Stimulated activated CD4-positive, alpha-beta T cell treated with anti-CD3 and anti-CD28 coated beads, Interleukin-15, amount 100 ng/mL, for 24 hours (primary cell): Measurements from ENCODE around the gene MAP3K15.

Experiments used
- DNase-seq: peaks from one replicate; pipeline ENCODE4 v3.0.0-alpha.2; 2020

MAP3K15 gene, protein sequence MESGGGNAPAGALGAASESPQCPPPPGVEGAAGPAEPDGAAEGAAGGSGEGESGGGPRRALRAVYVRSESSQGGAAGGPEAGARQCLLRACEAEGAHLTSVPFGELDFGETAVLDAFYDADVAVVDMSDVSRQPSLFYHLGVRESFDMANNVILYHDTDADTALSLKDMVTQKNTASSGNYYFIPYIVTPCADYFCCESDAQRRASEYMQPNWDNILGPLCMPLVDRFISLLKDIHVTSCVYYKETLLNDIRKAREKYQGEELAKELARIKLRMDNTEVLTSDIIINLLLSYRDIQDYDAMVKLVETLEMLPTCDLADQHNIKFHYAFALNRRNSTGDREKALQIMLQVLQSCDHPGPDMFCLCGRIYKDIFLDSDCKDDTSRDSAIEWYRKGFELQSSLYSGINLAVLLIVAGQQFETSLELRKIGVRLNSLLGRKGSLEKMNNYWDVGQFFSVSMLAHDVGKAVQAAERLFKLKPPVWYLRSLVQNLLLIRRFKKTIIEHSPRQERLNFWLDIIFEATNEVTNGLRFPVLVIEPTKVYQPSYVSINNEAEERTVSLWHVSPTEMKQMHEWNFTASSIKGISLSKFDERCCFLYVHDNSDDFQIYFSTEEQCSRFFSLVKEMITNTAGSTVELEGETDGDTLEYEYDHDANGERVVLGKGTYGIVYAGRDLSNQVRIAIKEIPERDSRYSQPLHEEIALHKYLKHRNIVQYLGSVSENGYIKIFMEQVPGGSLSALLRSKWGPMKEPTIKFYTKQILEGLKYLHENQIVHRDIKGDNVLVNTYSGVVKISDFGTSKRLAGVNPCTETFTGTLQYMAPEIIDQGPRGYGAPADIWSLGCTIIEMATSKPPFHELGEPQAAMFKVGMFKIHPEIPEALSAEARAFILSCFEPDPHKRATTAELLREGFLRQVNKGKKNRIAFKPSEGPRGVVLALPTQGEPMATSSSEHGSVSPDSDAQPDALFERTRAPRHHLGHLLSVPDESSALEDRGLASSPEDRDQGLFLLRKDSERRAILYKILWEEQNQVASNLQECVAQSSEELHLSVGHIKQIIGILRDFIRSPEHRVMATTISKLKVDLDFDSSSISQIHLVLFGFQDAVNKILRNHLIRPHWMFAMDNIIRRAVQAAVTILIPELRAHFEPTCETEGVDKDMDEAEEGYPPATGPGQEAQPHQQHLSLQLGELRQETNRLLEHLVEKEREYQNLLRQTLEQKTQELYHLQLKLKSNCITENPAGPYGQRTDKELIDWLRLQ (N-terminal part only)

GRCh38 chrX:19514791-19515614 is at the start of gene MAP3K15:
Gene MAP3K15 (minus strand): TSS chrX:19515508. CDS start chrX:19515261, 247 bp downstream.
- DNase-seq, result peak; percentile 37

DNA sequence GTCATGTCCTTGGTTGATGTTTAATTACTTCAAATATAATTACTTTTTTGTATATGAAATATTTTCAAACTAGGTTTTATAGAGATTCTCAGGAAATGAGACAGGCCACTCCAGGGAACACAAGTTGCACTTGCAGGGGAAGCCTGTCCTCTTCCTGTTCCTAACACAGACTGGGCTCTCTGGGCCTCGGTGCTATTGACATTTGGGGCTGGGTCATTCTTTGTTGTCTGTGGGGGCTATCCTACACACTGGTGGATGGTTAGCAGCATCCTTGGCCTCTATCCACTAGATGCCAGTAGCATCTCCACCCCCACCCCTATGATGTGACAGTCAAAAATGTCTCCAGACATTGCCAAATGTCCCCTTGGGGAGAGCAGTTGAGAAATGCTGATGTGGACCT is 49.3 kb upstream of the MAP3K15 start:
- no peak for DNase-seq

DNA sequence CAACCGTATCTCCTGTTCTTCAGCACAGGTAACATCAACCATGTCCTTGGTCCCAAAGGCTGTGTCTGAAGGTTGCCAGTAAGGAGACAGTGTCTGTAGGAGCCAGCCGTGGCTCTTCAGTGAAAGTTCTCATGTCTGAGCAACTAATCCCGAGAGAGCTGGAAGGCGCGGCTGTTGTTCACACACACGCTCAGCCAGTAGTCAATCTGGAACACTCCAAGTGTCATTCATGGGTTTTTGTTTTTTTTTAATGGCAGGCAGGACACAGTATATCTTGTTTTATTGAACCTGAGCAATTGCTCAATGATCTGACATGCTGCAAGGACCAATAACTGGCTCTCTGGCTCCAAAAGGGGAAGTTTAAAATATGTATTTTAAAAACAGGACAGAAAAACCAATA is 48.4 kb upstream of the MAP3K15 start:
- DNase-seq, result no peak

DNA sequence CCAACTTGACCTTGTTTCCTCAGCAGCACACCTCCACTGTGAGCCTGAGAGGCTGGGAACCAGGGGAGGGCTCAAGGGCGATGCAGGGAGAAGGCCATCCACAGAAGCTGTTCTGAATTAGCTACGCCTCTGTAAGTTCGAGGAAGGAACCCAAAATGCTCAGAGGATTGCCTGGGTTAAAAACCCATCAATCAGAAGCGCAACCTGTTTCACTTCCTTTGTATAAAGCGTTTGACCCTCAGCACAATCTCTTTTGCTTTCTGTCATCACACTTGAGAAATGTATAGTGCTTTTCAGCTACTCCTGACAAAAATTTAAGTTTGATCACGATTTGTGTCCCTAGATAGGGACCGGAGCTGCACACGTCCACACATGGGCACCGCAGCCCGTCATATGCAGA is 48.0 kb upstream of the MAP3K15 start:
- DNase-seq, result no peak

GRCh38 chrX:19560611-19561010 is 45.3 kb upstream of the MAP3K15 start:
- no peak for DNase-seq

DNA sequence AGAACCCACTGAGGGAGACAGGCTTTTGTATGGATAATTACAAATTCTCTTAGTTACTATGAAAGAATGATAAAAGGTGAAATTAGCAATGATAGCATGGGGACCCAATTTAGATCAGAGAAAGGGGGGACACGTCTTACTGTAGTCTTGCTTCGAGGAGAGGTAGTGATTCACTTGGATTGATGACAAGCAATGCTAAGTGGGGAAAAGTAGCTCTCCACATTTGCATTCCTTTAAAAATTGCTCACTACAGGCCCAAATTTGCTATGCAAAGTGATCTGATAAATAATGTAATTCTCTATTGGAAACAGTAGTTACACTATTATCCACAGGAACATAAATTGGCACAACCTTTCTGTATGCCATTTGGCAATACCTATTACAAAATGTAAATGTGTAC is 42.5 kb upstream of the MAP3K15 start:
- no peak for DNase-seq

DNA sequence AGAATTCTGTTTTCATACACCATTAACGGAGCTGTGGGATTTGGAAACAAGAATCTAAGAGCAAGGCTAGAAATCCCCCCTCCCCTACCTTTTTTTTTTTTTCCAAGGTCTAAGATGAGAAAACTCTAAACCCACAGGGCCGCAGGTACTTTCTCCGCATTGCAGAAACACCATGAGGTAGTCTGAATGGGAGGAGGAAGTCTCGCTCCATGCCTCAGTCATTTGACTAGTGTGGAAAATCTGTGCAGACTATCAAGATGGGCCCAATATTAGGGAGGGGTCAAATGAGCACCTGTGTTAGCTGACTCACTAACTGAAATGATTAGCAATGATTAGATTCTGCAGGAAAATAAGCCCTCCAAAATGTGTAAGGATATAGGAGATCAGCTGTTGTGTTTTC is 40.9 kb upstream of the MAP3K15 start:
- no peak for DNase-seq

- DNase-seq, result no peak
Measured at GRCh38 chrX:19555683-19556082, 40.4 kb upstream of the MAP3K15 start.

DNA sequence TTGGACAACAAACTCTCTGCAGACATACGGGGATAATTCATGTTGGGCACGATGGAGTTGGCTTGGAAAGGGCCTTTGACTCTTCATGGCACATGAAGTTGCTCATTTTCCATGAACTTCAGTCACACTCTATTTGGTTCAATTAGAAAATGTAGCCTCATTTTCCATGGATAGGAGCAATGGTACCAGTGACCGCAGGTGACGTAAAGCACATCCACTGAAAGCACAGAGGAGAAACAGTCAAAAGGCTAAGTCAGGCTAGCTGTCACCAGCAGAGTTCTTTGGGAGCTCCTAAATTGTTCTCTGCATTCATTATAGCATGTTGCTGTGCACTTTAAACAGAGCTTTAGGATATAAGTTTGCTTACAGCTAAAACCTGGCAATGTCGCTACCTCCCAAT is 39.9 kb upstream of the MAP3K15 start:
- no peak for DNase-seq

DNA sequence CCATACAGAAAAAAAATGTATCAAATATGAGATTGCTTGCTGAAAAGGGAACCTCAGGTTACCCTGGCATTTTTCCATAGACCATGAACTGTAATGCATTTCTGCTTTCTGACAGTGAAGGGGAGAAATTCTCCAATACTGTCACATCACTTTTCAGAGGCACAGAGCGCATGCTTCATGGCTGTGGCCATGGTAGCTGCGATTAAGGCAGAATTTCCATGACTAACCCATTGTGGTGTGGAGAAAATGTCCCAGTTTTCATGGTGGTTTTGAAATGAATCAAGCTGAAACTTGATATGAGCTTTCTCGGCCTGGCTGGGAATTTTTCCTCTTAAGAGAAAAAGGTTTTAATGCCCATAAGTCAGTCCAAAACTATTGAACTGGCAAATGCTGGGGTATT is 39.5 kb upstream of the MAP3K15 start:
- DNase-seq, result peak; percentile 56

DNA sequence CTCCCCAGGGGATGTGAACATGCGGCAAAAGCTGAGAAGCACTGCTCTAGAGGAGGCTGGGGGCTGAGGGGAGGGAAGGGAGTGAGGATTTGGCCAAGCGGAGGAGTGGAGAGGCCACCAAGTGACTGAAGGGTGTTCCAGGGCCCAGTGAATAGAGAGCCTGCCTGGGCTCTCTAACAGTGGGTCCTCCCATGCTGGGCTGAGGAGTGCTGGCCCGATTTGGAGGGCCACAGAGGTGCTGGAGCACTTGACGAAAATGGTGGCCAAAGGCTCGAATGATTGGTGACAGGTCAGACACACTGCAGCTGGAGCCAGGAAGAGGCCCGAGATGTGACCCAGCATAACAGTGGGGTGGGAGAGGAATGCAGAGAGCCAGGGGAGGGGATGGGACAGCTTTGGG is 37.5 kb upstream of the MAP3K15 start:
- DNase-seq, result no peak

DNA sequence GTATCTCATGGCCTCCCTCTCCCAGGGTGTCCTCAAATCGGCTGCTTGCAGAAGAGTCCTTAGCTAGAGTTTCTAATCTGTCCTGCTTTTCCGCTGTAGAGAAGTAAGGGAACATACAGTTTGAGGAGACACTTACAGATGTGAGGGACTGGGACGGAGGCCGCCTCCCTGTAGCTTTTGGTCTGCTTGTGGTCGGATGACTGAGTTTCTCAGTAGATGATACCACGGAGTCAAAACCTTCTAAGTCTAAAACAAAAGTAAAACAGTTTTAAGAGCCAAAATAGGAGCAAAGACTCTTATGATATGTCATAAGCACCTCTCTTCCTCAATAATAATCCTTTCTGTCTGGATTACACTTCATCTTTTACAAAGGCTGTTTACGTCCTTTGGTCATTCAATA is 34.5 kb upstream of the MAP3K15 start:
- DNase-seq, result peak; percentile 49

DNA sequence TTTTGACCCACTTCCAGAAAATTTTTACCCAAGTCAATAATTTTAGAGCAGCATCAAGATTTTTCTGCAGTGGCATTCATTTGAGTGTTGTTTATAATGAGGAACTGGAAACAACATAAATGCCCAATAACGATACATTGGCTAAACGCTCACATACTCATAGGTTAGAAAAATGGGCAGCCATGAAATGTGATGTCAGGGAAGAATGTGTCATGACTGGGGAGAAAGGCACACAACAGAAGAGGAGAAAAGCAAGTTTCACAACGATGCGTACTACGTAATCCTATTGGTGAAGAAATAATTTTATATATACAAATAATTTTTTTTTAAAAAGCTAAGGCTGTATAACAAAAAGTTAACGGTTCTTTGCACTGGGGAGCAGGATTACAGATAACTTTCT is 33.6 kb upstream of the MAP3K15 start:
- DNase-seq, result no peak

GRCh38 chrX:19548279-19548678 is 33.0 kb upstream of the MAP3K15 start:
- DNase-seq, result no peak

GRCh38 chrX:19545651-19546050 is 30.3 kb upstream of the MAP3K15 start:
- no peak for DNase-seq

GRCh38 chrX:19544693-19545305 is 29.5 kb upstream of the MAP3K15 start:
- DNase-seq, result peak; percentile 48

DNA sequence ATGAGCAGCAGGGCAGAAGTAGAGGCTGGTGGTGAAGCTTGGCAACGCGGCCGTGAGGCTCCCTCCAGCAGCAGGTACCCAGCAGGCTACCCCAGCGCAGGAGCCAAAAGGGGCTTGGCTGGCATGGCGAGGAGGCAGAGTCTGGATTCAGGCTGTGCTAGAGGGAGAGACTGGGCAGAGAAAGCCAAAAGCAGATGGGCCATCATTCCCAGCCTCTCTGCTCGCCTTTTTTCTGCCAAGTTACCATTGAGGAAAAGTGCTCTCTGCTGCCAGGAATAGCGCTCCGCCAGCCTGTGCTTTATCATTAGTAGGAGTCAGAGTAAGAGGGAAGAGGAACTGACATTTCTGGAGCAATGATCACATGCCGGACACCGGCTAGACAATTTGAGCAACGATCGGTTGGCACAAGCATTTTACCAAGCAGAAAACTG is 28.7 kb upstream of the MAP3K15 start:
- DNase-seq, result no peak

GRCh38 chrX:19543020-19543715 is 27.9 kb upstream of the MAP3K15 start:
- DNase-seq, result no peak

DNA sequence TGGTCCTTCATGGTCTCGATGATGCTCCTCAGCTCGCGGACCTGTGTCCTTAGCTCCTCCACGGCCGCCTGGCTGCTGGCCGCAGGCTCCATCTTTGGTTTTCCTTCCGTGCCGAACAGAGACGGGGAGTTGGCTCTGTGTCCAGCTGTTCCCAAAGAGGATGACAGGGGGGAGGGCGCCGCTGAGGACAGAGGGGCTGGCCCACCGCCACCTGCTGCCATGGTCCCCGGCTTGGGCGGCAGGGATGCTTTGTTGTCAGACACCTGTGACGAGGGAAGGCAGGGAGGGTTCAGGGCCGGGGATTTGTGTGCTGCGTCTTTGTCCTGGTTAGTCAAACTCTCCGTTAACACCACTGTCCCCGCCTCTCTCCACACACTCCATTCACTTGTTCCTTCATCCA is 26.6 kb upstream of the MAP3K15 start:
- DNase-seq, result no peak

DNA sequence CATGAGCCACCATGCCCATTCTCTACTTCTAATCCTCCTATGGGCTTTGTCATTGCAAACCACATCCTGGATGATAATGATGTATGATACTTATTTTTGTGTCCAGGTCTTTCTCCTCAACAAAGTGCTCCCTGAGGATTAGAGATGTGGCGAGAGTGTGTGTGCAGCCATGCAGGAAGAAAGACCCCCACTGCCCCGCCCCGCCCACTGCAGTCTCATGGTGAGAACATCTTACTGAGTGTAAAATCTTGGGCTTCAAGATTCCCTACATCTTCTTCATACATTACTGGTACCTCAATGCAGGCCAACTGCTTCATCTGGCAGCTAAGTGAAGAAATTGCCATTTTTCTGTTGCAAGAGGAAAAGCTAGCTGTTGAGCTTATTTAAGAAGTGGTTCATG is 25.9 kb upstream of the MAP3K15 start:
- no peak for DNase-seq

DNA sequence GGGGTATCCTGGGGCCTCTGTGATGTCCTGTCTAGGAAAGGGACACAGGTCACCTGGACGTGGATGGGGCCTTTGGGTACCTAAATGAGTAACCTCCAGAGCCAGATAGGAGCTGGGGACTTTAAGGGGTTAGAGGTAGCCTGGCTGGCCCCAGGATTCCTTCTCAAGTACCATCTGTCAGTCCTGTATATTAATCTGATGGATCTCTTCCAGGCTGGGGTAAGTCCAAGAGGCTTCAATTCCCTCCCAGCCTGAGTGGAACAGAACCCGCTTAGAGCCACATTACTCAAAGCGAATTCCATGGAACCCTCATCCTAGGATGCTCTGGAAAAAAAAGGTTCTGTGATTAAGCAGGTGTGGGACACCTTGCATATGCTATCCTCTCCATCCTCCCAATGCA is 24.8 kb upstream of the MAP3K15 start:
- no peak for DNase-seq
